ENCODE measurements around the gene AQP12A. TPM values are rescaled to one million over a fixed set of nuclear protein-coding genes. Genes with fewer than 3 reads are reported as not detected.
"Not testable (repeated sequence)": the region's sequence is repeated elsewhere in the genome, so short reads cannot be mapped to it uniquely, and the experiment has no call there.

AQP12A gene
- total RNA-seq, 1 experiment from 2014 or later: not detected

GRCh38 chr2:240687741-240688552 is 3.7 kb upstream of the AQP12A start:
- H3K27me3 ChIP-seq (replicated peaks): peaks cover 24% of the 10 kb centered on the region
- H3K4me3 ChIP-seq: no peak overlapping the region
- no peak overlapping the region for H3K27ac ChIP-seq
- no peaks in the 10 kb centered on the region for H3K36me3 ChIP-seq
- no peak for DNase-seq (ENCODE audit: low read depth in 1 of 2, low spot score in 2 of 2)
- H3K9me3 ChIP-seq (replicated peaks): no peaks in the 10 kb centered on the region
- H3K4me1 ChIP-seq (replicated peaks): no peaks in the 10 kb centered on the region

GRCh38 chr2:240688553-240688919 is 3.1 kb upstream of the AQP12A start:
- Histone ChIP-seq H3K27ac (no peak overlapping the region), H3K4me1 (replicated peaks) (no peaks in the 10 kb centered on the region), H3K9me3 (replicated peaks) (no peaks in the 10 kb centered on the region), H3K27me3 (replicated peaks) (peaks cover 24% of the 10 kb centered on the region), H3K36me3 (no peaks in the 10 kb centered on the region), H3K4me3 (no peak overlapping the region)
- DNase-seq (ENCODE audit: low read depth in 1 of 2, low spot score in 2 of 2): no peak

GRCh38 chr2:240689975-240690374 is 1.7 kb upstream of the AQP12A start:
- Histone ChIP-seq H3K36me3 (no peaks in the 10 kb centered on the region), H3K27me3 (replicated peaks) (peaks cover 24% of the 10 kb centered on the region), H3K9me3 (replicated peaks) (no peaks in the 10 kb centered on the region), H3K27ac (no peak overlapping the region), H3K4me1 (replicated peaks) (no peaks in the 10 kb centered on the region), H3K4me3 (no peak overlapping the region)
- DNase-seq (ENCODE audit: low read depth in 1 of 2, low spot score in 2 of 2): no peak

- peaks cover 23% of the 10 kb centered on the region for H3K27me3 ChIP-seq (replicated peaks)
- H3K4me3 ChIP-seq; DNase-seq (ENCODE audit: low read depth in 1 of 2, low spot score in 2 of 2); H3K36me3 ChIP-seq; H3K4me1 ChIP-seq (replicated peaks); H3K27ac ChIP-seq; H3K9me3 ChIP-seq (replicated peaks): not testable (repeated sequence)
Measured at GRCh38 chr2:240690421-240691074, 1.1 kb upstream of the AQP12A start.

- H3K4me3 ChIP-seq; H3K9me3 ChIP-seq (replicated peaks); H3K4me1 ChIP-seq (replicated peaks); H3K27ac ChIP-seq; DNase-seq (ENCODE audit: low read depth in 1 of 2, low spot score in 2 of 2); H3K36me3 ChIP-seq: not testable (repeated sequence)
- H3K27me3 ChIP-seq (replicated peaks): peaks cover 18% of the 10 kb centered on the region
Measured at GRCh38 chr2:240691075-240691427, 615 bp upstream of the AQP12A start.

GRCh38 chr2:240692583-240693561 is 1.2 kb downstream of the AQP12A start:
- not testable (repeated sequence) for H3K27me3 ChIP-seq (replicated peaks); H3K4me1 ChIP-seq (replicated peaks); H3K4me3 ChIP-seq; H3K27ac ChIP-seq; DNase-seq (ENCODE audit: low read depth in 1 of 2, low spot score in 2 of 2); H3K36me3 ChIP-seq; H3K9me3 ChIP-seq (replicated peaks)

GRCh38 chr2:240694304-240694703 is 2.6 kb downstream of the AQP12A start:
- H3K4me1 ChIP-seq (replicated peaks); H3K9me3 ChIP-seq (replicated peaks); H3K4me3 ChIP-seq; H3K27ac ChIP-seq; H3K27me3 ChIP-seq (replicated peaks); DNase-seq (ENCODE audit: low read depth in 1 of 2, low spot score in 2 of 2); H3K36me3 ChIP-seq: not testable (repeated sequence)

- not testable (repeated sequence) for H3K36me3 ChIP-seq; H3K4me1 ChIP-seq (replicated peaks); DNase-seq (ENCODE audit: low read depth in 1 of 2, low spot score in 2 of 2); H3K4me3 ChIP-seq; H3K27me3 ChIP-seq (replicated peaks); H3K9me3 ChIP-seq (replicated peaks); H3K27ac ChIP-seq
Measured at GRCh38 chr2:240695593-240695992, 3.9 kb downstream of the AQP12A start.

- not testable (repeated sequence) for H3K27ac ChIP-seq; H3K4me3 ChIP-seq; H3K36me3 ChIP-seq; H3K4me1 ChIP-seq (replicated peaks); H3K9me3 ChIP-seq (replicated peaks); H3K27me3 ChIP-seq (replicated peaks); DNase-seq (ENCODE audit: low read depth in 1 of 2, low spot score in 2 of 2)
Measured at GRCh38 chr2:240696469-240696868, 4.8 kb downstream of the AQP12A start.

- not testable (repeated sequence) for H3K4me3 ChIP-seq; H3K36me3 ChIP-seq; H3K27ac ChIP-seq; DNase-seq (ENCODE audit: low read depth in 1 of 2, low spot score in 2 of 2); H3K9me3 ChIP-seq (replicated peaks); H3K4me1 ChIP-seq (replicated peaks)
- H3K27me3 ChIP-seq (replicated peaks): peaks cover 17% of the 10 kb centered on the region
Measured at GRCh38 chr2:240698852-240699561, 7.3 kb downstream of the AQP12A start.

- not testable (repeated sequence) for H3K36me3 ChIP-seq; H3K4me1 ChIP-seq (replicated peaks); H3K4me3 ChIP-seq; H3K27ac ChIP-seq; H3K9me3 ChIP-seq (replicated peaks); DNase-seq (ENCODE audit: low read depth in 1 of 2, low spot score in 2 of 2)
- peaks cover 24% of the 10 kb centered on the region for H3K27me3 ChIP-seq (replicated peaks)
Measured at GRCh38 chr2:240699835-240700234, 8.2 kb downstream of the AQP12A start.

GRCh38 chr2:240700616-240701015 is 8.9 kb downstream of the AQP12A start:
- H3K27ac ChIP-seq; DNase-seq (ENCODE audit: low read depth in 1 of 2, low spot score in 2 of 2); H3K4me1 ChIP-seq (replicated peaks); H3K4me3 ChIP-seq; H3K36me3 ChIP-seq; H3K9me3 ChIP-seq (replicated peaks): not testable (repeated sequence)
- peaks cover 32% of the 10 kb centered on the region for H3K27me3 ChIP-seq (replicated peaks)

GRCh38 chr2:240701091-240701735 is 9.5 kb downstream of the AQP12A start:
- Histone ChIP-seq H3K4me1 (replicated peaks) (no peaks in the 10 kb centered on the region), H3K27ac (no peak overlapping the region), H3K9me3 (replicated peaks) (no peaks in the 10 kb centered on the region), H3K27me3 (replicated peaks) (peaks cover 36% of the 10 kb centered on the region), H3K36me3 (no peaks in the 10 kb centered on the region), H3K4me3 (no peak overlapping the region)
- no peak for DNase-seq (ENCODE audit: low read depth in 1 of 2, low spot score in 2 of 2)
